ENCODE data around the gene FHIP1A.

FHIP1A gene

DNA sequence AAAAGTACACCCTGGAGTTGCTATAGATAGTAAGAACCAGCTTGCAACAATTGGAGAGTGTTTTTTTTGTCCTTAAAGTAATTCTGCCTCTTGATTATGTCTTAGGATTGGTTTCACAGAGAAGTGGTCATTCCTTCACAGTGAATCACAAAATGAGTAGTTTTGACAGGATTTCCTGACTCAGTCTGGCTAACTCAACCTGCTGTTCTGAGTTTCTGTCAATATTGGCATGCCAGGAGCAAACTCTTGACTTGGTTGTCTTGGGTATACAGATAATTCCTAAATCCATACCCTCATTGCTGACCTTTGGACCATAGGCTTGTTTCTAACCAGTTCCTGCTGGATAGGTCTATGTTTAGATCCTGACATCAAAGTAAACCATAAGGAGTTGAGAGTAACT lies 9.4 kb downstream of the FHIP1A start:
- DNase-seq: peak; percentile 54

DNA sequence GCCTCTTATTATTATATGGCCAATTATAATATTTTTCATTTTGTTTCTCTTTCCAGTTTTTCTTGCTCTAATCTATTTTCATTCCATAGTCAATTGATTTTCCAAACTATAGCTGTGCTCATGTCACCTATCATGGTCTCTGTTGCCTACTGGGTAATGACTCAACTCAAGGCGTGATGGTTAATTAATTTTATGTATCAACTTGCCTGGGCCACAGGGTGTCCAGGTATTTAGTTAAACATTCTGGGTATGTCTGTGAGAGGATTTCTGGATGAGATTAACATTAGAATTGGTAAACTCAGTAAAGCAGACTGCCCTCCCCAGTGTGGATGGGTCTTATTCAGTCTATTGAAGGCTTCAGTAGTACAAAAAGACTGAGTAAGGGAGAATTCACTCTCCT lies 9.9 kb downstream of the FHIP1A start:
- no peak for DNase-seq

DNA sequence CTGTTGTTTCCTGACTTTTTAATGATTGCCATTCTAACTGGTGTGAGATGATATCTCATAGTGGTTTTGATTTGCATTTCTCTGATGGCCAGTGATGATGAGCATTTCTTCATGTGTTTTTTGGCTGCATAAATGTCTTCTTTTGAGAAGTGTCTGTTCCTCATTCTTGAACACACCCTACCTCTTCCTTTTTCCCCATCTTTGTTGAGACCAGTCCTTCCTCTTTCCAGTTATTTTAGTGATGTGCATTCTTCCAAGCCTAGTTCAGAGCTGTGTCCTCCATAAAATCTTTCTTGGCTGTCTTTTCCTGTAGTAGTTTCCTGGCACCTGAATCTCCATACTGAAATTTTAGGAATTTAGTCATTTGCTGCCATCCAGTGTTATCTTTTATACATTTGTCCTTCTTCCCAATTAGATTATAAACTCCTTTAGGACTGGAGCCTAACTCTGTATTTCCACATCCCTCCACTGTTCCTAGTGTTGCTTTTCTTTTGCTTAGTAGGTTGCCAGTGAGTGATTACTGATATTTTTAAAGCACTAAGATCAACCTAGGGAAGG lies 11.4 kb downstream of the FHIP1A start:
- peak; percentile 72 for DNase-seq

DNA sequence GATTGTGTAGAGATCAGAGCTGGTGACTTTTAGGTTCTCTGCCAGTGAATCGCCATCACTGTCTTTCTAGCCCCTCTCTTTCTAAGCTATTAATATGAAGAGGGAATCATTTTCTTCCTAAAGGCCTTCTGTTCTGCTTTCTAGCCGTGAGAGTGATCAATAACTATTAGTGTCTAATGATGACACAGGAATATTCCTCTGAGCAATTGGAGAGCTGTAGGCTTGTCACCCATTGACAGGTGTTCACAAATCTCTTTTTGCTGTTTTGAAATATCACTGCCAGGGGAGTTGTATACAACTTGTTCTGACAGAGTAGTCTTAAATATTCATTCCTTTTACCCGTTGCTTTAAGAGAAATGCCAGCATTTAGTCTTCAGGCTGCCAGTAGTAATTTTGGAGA lies 13.9 kb downstream of the FHIP1A start:
- no peak for DNase-seq

DNA sequence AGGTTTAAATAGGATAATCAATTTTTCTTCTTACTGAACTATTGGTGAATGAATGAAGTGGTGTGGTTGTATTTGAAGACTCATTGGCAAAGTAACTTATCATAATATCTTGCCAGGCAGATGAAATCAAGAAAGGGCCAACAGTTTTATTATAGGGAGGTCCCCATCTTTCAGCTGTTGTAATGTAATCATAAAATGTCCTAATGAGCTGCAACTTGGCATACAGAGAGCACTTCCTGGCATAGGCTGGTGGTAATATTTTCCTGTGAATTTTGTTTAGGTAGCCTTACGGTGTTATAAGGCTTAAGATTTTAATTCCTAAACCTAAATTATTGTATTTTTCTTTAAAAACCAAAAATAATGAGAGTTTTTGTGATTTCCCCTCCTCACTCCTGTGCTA lies 17.5 kb downstream of the FHIP1A start:
- no peak for DNase-seq

DNA sequence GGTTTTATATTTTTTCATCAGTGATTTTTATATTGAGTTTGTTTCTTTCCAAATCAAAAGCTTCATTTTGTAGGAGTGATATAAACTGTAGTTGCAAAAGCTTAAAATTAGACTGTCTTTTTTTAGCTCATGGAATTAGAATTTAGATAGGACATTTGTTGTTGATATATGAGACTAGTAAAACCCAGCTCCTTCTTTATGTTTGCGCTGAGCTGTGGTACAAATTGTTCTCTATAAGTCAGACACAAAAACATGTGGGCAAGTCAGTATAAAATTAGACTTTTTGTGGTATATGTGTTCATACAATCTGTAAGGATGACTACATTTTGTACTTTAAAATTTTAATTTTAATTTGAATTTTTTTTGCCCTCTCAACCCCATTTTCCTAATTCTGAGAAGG lies 18.3 kb downstream of the FHIP1A start:
- no peak for DNase-seq

DNA sequence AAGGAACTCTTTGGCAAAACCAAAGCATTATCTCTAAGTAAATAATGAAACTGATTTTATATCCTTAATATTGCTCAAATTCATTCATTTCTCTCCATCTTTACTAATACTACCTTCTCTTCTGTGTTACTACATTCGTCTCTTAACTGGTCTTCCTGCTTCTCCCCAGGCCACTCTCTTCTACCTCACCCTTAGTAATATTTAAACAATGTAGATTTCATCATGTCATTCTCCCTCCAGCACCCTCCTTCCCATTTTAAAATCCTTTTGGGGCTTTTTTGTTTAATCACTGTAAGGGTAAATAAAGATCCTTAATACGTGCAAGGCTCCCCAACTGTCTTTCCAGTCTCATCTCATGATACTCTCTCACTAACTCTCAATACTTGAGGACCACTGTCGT lies 19.4 kb downstream of the FHIP1A start:
- DNase-seq: no peak

DNA sequence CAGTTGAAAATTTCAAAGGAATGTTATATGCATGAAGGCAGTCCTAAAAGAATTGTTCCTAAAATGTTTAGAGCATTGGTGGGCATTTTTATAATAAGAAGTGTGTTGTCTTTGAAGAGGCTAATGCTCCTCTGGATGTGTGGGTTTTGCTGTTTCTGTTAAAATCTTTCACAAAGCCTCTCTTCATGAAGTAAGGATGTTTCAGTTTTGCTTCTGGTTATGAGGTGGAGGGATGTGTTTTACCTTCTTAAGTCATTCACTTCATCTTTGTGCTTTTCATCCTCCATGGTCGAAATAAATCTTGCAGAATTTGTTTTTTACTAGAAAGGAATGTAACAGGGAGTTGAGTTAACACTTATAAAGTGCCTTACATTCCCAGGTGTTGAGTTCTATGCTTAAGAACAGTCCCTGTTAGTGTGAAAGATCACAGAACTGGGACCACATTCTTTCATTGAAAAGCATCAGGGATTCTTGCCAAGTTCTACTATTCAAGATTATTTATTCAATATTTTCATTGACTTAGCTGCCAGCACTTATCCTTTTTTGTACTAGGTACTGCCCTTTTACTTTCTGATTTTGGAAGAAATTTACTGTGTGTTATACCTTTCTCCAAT lies 21.1 kb downstream of the FHIP1A start:
- DNase-seq: no peak

DNA sequence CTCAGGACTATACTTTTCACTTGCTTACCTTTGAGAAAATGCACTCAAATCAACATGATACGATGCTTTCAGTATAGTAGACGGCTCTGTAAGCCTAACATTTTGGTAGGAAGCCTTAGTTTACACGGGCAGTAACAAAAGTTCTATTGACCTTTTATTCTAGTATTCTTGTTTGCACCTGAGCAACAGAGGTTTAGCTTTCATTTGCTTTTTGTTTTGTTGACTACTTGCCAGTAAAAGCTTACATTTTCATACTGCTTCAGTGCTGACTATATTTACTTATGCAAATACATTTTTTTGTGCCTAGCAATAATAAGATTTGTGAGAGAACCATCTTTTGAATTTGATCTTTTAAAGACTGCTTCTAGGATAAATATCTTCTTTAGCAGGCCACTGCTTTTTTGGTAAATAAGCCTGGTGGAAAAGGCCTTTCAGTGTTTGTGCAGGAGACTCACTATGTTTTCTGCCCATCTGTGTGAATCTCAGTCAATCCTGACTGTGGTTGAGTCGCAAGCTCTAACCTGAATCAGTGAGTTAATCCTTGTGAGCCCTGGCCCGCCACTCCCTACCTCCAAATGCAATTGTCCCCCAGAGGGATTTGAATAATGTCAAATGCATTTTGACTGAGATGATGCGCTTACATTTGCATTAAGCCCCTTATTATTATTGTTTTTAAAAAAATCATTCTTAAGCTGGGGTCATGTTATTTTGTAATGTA lies 21.9 kb downstream of the FHIP1A start:
- DNase-seq: no peak

DNA sequence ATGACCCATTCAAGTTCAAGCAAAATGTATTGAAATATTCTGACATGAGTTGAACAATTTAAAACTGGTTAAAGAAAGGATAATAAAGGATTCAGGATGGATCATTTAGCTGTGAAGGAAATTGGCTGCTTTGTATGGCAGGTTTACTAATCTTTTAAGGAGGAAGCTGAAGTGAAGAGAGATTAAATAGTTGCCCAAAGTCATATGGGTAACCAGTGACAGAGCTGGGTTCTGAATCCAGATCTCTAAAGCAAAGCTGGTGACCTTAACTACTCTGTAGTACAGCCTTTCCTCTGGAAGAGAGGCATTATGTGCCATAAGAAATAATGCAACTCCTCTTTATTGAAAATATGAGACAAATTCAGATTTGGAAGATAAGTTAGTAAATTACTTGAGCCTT lies 22.8 kb downstream of the FHIP1A start:
- no peak for DNase-seq

DNA sequence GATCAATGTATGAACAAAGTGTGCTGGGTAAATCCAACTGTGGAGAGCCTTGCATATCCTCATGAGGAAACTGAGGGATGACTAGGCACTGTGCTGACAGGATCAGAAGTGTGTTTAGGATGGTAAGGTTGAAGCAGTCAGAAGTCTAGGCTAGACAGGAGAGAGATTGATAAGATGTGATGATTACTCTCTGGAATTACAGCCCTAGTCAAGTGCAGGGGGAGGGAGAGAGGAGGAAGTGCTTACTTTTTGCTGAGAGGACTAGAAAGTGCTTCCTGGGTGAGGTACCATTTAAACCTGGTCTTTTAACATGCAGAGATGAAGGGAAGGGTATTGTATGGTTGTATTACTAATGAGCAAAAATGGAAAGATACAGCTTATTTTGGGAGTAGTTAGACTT lies 23.7 kb downstream of the FHIP1A start:
- no peak for DNase-seq

DNA sequence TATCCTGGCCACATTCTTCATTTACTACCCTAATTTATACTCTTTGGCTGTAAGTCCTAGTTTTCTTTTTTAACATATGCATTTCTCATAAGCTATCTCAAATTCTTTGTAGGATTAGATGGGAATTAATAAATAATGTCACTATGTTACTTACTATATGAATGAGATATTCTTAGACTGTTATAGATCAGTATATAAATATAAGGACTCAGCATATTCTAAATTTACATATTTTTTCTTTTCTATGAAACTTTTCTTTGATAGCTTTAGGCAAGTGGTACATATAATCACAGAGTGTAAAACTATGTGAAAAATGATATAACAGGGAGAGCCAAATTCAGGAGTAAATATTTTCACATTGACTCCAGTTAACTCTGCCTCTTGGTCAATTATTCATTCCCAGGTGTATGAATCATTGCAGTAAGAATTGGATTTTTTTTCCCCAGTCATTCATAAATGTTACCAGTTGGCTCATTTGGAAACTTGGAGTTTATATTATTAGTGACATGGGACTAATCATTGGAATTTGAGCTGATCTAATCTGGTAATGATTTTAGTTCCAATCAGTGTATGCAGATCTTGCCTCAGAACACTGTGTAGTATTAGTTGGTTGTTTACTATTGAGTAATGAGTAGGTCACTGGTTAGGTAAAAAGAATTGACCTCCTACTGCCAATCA lies 25.3 kb downstream of the FHIP1A start:
- no peak for DNase-seq

DNA sequence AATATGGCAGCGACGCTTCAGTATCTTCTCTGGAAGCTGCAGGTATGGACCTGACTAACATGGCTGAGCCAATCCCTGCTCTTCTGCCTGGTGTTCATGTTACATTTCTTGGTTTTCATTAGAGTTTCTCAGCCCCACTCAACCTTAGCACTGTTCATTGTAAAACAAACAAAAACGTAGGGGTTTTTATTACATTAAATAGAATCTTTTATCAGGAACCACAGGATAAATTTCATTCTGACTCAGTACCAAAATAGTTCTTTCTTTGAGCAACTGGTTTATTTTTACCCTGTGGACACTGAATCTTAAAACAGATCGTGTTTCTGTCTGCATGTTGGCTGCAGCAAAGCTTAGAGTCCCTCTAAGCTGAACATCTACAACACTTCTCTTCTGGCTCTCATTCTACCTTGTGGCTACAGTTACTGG lies 27.1 kb downstream of the FHIP1A start:
- DNase-seq: no peak

DNA sequence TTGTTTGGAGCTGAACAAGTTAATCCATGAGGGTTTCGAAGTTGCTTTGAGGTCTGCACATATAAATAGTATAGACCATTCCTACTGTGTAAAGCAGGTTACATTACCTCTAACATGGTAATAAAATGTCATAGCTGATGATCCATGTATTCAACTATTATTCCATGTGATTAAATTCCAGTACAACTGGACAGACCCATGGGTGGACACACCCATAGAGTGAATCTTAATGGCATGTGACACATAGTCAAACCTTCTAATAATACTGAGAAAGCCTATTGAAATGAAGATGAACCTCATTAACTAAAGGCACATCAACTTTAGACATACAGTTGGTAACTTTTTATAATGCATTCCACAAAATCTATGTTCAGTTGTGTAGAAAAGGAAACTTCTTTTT lies 28.5 kb downstream of the FHIP1A start:
- DNase-seq: no peak

DNA sequence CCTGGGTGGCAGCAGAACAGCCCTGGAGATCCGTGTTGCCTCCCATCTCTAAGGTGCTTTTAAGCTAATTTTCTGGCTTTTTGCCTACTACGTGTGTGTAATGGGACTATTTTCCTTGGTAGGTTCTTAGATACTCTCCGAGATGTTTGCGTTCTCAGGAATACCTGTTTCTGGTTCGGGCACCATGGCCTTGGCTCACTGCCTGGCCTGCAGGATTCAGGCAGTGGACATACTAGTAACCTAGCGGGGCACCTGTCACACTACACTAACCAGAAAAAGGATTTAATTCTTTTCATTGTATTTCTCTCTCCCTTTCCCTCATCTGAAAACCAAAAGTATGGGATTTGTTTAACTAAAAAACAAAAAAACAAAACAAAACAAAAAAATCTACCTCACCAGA lies 29.2 kb downstream of the FHIP1A start:
- DNase-seq: no peak

DNA sequence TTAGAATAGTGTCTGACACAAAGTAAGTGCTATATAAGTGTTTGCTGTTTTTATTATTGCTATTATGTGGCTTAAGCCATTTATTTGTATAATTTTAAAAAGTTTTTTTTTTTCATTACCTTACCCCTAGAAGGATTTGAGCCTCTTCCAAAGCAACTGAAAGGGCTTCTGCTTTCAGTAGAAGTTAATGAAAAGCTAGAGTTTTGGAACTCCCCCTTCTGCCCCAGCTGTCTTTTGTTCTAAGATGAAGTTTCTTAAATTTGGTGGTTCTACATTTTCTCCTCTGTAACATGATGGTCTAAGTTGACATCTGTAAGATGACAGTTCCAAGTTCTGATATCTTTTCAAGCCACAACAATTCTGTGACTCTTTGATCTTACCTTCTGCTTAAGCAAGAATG lies 30.3 kb downstream of the FHIP1A start:
- DNase-seq: no peak

DNA sequence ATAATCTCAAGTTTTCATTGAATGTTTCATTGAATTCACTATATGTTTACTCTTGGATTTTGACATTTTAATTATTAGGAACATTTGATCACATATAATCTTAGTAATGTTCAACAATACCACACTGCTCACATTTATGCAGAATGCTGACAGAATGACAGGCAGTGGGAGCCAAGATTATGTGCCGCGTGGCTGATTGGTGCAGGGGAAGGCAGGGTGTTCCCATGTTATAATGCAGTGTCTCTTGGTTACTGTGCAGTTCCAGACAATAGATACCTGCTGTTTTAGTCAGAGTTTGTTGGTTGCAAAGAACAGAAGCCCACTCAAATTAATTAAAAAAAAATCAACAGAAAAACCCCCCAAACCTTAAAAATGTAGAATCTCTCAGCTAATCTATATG lies 33.0 kb downstream of the FHIP1A start:
- no peak for DNase-seq

DNA sequence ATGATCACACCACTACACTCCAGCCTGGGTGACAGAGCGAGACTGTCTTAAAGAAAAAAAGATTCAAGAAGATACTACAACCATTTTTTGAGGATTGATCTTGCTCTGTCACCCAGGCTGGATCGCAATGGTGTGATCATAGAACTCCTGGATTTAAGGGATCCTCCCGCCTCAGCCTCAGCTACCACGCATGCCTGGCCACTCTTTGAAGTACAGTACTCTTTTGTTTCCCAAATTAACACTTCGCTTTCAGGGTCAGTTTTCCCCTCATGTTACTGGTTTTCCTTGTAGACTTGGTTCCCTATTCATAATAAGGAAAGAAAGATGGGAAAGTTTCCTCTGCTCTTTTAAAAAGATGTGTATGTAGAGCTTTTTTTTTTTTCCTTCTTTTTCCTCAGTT lies 34.3 kb downstream of the FHIP1A start:
- DNase-seq: no peak

DNA sequence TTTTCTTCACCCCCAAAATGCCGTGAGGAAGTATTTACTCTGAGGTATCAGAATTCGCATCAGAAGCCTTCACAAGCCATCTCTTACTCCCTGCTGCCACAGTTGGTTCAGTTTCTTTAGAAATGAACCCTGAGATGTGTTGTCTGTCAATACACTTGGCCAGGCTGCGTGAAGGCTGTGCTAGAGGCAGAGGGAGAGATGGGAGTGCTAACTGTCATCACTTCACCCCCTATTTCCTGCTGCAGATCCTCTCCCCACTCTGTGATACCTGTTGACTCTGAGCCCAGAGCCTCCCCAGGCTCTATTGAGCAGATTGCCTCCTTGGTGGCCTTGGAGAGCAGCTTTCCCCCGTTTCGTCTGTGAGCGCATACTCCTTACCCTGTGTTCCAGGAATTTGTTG lies 34.8 kb downstream of the FHIP1A start:
- DNase-seq: no peak

DNA sequence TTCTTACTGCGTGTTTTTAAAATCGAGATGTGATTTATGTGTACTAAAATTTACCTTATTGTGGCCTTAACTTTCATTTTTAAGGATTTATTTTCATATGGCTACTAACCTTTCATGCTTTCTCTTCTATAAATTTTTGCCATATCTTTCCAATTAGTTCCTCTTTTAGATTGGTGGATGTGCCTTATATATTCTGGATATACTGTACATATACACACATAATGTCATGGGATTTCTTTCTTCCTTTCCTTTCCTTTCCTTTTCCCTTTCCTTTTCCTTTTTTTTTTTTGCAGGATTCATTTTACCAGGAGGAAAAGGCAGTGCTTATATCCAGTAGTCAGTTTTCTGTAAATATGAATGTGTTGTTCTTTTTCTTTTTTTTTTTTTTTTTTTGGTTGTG lies 37.2 kb downstream of the FHIP1A start:
- DNase-seq: no peak

DNA sequence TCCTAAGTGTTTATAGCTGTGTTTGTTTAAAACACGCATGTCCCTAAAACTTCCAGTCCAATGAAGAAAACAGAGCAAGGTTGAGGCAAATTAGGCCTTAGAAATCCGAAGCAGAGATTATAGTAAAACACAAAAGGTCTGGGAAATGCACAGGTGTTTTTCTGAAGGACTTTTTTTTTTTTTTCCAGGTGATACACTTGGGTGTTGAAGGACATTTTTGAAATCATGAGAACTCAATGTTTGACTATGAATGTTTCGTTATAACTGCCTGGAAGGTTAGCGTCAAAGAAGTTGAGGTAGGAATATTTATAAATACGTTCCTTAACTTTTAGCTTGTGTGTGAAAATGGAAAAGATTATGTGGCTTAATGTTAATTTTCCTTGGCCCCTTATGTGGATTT lies 45.5 kb downstream of the FHIP1A start:
- no peak for DNase-seq

DNA sequence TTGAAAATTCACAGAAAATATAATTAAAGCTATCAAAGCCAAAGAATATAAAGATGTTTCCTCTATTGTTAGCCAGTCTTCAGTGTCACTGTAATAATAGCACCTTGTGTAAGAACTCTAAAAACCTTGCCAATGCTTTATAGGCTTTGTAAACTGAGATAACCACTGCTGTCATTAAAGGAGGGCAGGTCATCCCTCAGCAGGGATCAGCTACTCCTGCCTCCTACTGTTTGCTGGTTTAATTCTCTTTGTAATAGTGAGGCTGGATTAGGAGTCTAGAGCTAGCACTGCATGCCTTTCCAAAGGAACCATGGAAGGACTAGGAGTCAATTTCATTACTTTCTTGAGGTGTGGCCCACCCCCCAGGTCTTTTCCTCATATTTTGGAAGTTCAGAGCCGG lies 46.2 kb downstream of the FHIP1A start:
- no peak for DNase-seq

DNA sequence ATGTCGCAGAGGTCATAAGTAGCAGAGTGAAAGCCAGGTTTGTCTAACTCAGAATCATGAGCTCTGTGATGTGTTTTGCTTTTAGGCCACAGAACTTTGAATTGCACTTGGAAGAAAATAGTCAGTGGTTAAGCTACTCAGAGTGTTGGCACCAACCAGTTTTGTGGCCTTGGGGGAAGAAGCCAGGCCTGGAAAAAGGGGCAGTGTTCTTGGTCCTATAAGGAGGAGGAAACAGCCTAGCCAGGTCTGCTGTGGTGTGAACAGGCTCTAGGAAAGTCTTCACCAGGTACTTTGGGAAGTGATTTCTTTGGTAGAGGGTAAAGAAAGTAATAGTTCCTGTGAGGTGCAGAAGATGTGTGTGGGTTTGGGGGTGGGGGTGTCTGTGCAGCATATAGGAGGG lies 49.2 kb downstream of the FHIP1A start:
- DNase-seq: no peak
